ENCODE data around the gene ATPAF2. TPM values are rescaled to one million over a fixed set of nuclear protein-coding genes. Genes with fewer than 3 reads are reported as not detected.

ATPAF2 gene
- total and polyA plus RNA-seq, 7 donors: 16.5 to 39.7 (median 26.7) TPM

DNA sequence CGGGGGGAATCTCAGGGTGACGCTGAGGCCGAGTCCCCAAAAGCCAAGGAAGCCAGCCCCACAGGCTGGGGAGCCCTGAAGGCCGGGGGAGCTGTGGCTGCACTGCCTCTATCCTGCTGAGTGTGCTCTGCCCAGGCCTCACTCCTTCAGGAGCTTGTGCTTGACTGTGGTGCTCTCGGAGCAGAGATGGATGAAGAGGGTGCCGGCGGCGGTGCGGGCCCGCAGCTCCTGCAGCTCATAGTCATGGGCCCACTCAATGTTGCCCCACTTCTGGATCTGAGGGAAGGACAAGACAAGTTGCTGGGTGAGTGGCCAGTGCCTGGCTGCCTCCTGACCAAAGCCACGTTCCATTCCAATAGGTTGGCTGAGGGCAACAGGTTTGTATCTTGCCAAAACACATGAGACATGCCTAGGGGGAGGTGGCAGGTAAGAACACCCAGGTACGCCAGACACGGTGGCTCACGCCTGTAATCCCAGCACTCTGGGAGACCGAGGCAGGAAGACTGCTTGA is 20.5 kb downstream of the ATPAF2 start:
- Histone ChIP-seq H3K4me3 (no peak overlapping the region), H3K27me3 (ENCODE audit: insufficient read depth in 3 of 3, low read length in 2 of 3) (no peaks in the 10 kb centered on the region), H3K9me3 (no peaks in the 10 kb centered on the region), H3K27ac (no peak overlapping the region), H3K36me3 (ENCODE audit: insufficient read depth in 1 of 2, low read depth in 1 of 2) (peaks cover 2 to 43% of the 10 kb centered on the region in 2 donors), H3K4me1 (peaks cover 14% of the 10 kb centered on the region)
- WGBS, 3 donors: 93 to 98% (median 95%) methylated on average over 15 of the region's 15 CpGs
- intact Hi-C loops (cut with DNase I): no loop called here
- no peak for DNase-seq
- TF ChIP-seq, protein P1, sequence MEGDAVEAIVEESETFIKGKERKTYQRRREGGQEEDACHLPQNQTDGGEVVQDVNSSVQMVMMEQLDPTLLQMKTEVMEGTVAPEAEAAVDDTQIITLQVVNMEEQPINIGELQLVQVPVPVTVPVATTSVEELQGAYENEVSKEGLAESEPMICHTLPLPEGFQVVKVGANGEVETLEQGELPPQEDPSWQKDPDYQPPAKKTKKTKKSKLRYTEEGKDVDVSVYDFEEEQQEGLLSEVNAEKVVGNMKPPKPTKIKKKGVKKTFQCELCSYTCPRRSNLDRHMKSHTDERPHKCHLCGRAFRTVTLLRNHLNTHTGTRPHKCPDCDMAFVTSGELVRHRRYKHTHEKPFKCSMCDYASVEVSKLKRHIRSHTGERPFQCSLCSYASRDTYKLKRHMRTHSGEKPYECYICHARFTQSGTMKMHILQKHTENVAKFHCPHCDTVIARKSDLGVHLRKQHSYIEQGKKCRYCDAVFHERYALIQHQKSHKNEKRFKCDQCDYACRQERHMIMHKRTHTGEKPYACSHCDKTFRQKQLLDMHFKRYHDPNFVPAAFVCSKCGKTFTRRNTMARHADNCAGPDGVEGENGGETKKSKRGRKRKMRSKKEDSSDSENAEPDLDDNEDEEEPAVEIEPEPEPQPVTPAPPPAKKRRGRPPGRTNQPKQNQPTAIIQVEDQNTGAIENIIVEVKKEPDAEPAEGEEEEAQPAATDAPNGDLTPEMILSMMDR (IDR thresholded peaks at IDR 0.05): no peak
- no peak for ATAC-seq

DNA sequence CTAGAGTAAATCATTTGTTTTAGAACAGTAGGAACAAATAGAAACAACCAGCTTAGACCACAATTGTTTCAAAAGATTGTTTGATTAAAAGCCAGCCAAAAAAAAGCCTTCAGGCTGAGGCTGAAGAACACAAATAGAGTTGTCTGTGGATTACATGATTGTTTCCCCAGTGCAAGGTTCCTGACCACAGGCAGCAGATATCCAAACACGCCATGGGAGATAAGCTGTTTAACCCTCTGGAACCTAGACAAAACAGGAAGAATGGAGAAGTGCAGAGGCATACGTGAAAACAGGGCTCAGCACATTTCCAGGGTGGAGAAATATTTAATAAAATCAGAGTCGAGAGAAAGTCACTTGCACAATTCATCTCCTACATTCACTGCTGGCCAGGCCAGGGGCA is 21.0 kb downstream of the ATPAF2 start:
- no peak overlapping the region for H3K4me3 ChIP-seq
- WGBS, 3 donors: 85 to 92% (median 90%) methylated on average over 3 of the region's 3 CpGs
- no peaks in the 10 kb centered on the region for H3K27me3 ChIP-seq (ENCODE audit: insufficient read depth in 3 of 3, low read length in 2 of 3)
- H3K4me1 ChIP-seq: peaks cover 14% of the 10 kb centered on the region
- ATAC-seq: no peak
- TF ChIP-seq, protein P1 (IDR thresholded peaks at IDR 0.05): no peak
- no peaks in the 10 kb centered on the region for H3K9me3 ChIP-seq
- DNase-seq: no peak
- peaks cover 2 to 45% of the 10 kb centered on the region in 2 donors for H3K36me3 ChIP-seq (ENCODE audit: insufficient read depth in 1 of 2, low read depth in 1 of 2)
- peak overlapping the region; percentile 53 for H3K27ac ChIP-seq
- intact Hi-C loops (cut with DNase I): no loop called here

DNA sequence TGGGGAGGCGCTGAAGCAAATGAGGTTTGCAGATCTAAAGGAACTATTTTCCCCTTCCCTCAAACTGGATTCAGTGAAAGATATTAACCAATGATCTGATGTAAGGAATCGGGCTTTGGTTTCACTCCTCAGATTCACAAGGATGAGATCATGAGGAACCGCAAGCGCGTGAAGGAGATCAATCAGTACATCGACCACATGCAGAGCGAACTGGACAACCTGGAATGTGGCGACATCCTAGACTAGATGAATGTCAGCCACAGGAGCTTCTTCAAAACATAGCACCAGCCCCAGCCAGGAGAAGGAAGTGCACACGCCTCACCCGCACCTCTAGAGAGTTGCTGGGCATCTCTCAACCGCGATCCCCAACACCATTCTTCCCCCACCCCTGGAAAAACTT is 22.5 kb downstream of the ATPAF2 start:
- Histone ChIP-seq H3K4me1 (peaks cover 14% of the 10 kb centered on the region), H3K27ac (no peak overlapping the region), H3K36me3 (ENCODE audit: insufficient read depth in 1 of 2, low read depth in 1 of 2) (peaks cover 2 to 46% of the 10 kb centered on the region in 2 donors), H3K4me3 (no peak overlapping the region), H3K27me3 (ENCODE audit: insufficient read depth in 3 of 3, low read length in 2 of 3) (no peaks in the 10 kb centered on the region), H3K9me3 (no peaks in the 10 kb centered on the region)
- ATAC-seq (no peak), DNase-seq (no peak)
- WGBS, 3 donors: 94 to 96% (median 94%) methylated on average over 12 of the region's 12 CpGs
- intact Hi-C loops (cut with DNase I): no loop called here
- TF ChIP-seq, protein P1 (IDR thresholded peaks at IDR 0.05): no peak

DNA sequence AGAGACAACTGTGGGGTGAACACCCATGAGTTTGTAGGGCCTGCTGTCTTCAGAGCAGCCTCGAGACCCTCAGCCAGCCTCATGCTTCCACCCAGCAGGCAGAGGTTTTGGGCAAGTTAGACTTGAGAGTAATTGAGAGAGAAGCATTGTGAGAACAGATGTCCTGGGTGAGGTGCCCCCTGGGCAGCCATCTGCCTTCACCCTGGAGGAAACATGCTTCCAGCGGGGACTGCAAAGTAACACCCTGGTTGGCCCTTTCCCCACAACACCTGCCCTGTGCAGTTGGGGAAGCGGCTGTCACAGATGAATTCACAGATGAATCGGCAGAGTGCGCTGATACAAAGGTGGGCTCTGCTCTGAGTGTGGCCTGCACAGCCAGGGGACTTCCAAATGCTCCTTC is 23.4 kb downstream of the ATPAF2 start:
- 90 to 94% (median 90%) methylated on average over 5 of the region's 5 CpGs for WGBS, 3 donors
- no peak overlapping the region for H3K4me3 ChIP-seq
- H3K27ac ChIP-seq: no peak overlapping the region
- TF ChIP-seq, protein P1 (IDR thresholded peaks at IDR 0.05): no peak
- no peaks in the 10 kb centered on the region for H3K9me3 ChIP-seq
- peaks cover 0 to 44% of the 10 kb centered on the region in 2 donors for H3K36me3 ChIP-seq (ENCODE audit: insufficient read depth in 1 of 2, low read depth in 1 of 2)
- intact Hi-C loops (cut with DNase I): no loop called here
- H3K27me3 ChIP-seq (ENCODE audit: insufficient read depth in 3 of 3, low read length in 2 of 3): no peaks in the 10 kb centered on the region
- H3K4me1 ChIP-seq: peaks cover 10% of the 10 kb centered on the region
- DNase-seq: no peak
- ATAC-seq: no peak

DNA sequence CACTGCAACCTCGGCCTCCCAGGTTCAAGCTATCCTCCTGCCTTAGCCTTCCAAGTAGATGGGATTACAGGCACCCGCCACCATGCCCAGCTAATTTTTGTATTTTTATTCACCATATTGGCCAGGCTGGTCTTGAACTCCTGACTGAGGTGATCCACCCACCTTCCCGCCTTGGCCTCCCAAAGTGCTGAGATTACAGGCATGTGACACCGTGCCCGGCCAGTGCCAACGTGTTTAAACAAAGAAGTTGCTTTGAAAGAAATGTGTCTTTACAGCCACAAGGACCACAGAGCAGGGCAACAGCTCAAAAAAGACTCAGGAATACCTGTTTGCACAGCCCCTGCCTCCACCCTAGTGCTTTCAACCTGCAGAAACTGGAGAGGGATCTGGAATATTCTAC is 25.0 kb downstream of the ATPAF2 start:
- no peak overlapping the region for H3K4me3 ChIP-seq
- H3K27me3 ChIP-seq (ENCODE audit: insufficient read depth in 3 of 3, low read length in 2 of 3): no peaks in the 10 kb centered on the region
- intact Hi-C loops (cut with DNase I): no loop called here
- TF ChIP-seq, protein P1 (IDR thresholded peaks at IDR 0.05): no peak
- ATAC-seq (no peak), DNase-seq (no peak)
- peaks cover 10% of the 10 kb centered on the region for H3K4me1 ChIP-seq
- no peak overlapping the region for H3K27ac ChIP-seq
- WGBS, 3 donors: 94 to 100% (median 95%) methylated on average over 6 of the region's 6 CpGs
- H3K9me3 ChIP-seq: no peaks in the 10 kb centered on the region
- H3K36me3 ChIP-seq (ENCODE audit: insufficient read depth in 1 of 2, low read depth in 1 of 2): peaks cover 0 to 41% of the 10 kb centered on the region in 2 donors

Measured in psoas muscle (tissue), 8 donors.